ENCODE results near the gene ACOT8.

- TF ChIP-seq TOX (CRISPR knock-in tag; IDR thresholded peaks at IDR 0.05; ENCODE audit: borderline replicate concordance) = no peak
- TF ChIP-seq, protein P1, sequence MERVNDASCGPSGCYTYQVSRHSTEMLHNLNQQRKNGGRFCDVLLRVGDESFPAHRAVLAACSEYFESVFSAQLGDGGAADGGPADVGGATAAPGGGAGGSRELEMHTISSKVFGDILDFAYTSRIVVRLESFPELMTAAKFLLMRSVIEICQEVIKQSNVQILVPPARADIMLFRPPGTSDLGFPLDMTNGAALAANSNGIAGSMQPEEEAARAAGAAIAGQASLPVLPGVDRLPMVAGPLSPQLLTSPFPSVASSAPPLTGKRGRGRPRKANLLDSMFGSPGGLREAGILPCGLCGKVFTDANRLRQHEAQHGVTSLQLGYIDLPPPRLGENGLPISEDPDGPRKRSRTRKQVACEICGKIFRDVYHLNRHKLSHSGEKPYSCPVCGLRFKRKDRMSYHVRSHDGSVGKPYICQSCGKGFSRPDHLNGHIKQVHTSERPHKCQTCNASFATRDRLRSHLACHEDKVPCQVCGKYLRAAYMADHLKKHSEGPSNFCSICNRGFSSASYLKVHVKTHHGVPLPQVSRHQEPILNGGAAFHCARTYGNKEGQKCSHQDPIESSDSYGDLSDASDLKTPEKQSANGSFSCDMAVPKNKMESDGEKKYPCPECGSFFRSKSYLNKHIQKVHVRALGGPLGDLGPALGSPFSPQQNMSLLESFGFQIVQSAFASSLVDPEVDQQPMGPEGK (CRISPR knock-in tag; IDR thresholded peaks at IDR 0.05; ENCODE audit: borderline replicate concordance) = no peak
- TF ChIP-seq ZFP30 (CRISPR knock-in tag; IDR thresholded peaks at IDR 0.05) = no peak
- TF ChIP-seq, protein P2, sequence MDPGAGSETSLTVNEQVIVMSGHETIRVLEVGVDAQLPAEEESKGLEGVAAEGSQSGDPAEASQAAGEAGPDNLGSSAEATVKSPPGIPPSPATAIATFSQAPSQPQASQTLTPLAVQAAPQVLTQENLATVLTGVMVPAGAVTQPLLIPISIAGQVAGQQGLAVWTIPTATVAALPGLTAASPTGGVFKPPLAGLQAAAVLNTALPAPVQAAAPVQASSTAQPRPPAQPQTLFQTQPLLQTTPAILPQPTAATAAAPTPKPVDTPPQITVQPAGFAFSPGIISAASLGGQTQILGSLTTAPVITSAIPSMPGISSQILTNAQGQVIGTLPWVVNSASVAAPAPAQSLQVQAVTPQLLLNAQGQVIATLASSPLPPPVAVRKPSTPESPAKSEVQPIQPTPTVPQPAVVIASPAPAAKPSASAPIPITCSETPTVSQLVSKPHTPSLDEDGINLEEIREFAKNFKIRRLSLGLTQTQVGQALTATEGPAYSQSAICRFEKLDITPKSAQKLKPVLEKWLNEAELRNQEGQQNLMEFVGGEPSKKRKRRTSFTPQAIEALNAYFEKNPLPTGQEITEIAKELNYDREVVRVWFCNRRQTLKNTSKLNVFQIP (CRISPR knock-in tag; IDR thresholded peaks at IDR 0.05; ENCODE audit: borderline replicate concordance, low read depth) = no peak
- TF ChIP-seq ZNF565 (CRISPR knock-in tag; conservative IDR thresholded peaks at IDR 0.05; ENCODE audit: low read depth) = no peak
- no peak for TF ChIP-seq BACH2 (CRISPR knock-in tag; IDR thresholded peaks at IDR 0.05; ENCODE audit: borderline replicate concordance)
- no peak for TF ChIP-seq ARNTL (CRISPR knock-in tag; IDR thresholded peaks at IDR 0.05; ENCODE audit: borderline replicate concordance, low read depth)
- TF ChIP-seq SNAI2 (CRISPR knock-in tag; IDR thresholded peaks at IDR 0.05) = no peak
- TF ChIP-seq, protein P3, sequence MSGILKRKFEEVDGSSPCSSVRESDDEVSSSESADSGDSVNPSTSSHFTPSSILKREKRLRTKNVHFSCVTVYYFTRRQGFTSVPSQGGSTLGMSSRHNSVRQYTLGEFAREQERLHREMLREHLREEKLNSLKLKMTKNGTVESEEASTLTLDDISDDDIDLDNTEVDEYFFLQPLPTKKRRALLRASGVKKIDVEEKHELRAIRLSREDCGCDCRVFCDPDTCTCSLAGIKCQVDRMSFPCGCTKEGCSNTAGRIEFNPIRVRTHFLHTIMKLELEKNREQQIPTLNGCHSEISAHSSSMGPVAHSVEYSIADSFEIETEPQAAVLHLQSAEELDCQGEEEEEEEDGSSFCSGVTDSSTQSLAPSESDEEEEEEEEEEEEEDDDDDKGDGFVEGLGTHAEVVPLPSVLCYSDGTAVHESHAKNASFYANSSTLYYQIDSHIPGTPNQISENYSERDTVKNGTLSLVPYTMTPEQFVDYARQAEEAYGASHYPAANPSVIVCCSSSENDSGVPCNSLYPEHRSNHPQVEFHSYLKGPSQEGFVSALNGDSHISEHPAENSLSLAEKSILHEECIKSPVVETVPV (CRISPR knock-in tag; IDR thresholded peaks at IDR 0.05) = no peak
- TF ChIP-seq ZNF70 (CRISPR knock-in tag; IDR thresholded peaks at IDR 0.05) = no peak
- TF ChIP-seq ESRRG (CRISPR knock-in tag; IDR thresholded peaks at IDR 0.05) = no peak
- no peak for TF ChIP-seq OSR1 (CRISPR knock-in tag; IDR thresholded peaks at IDR 0.05)
- TF ChIP-seq ZC3H10 (CRISPR knock-in tag; IDR thresholded peaks at IDR 0.05) = no peak
- no peak for TF ChIP-seq RARB (CRISPR knock-in tag; IDR thresholded peaks at IDR 0.05)
These were observed 39.0 kb downstream of the ACOT8 start for GRCh38 chr20:45818239-45818638.

All from SK-N-SH treated with all-trans-retinoic acid at 6 μM for 48 hours (cell line).